ENCODE measurements around the gene PAPOLA.
"Not testable (repeated sequence)": the region's sequence is repeated elsewhere in the genome, so short reads cannot be mapped to it uniquely, and the experiment has no call there.

DNA sequence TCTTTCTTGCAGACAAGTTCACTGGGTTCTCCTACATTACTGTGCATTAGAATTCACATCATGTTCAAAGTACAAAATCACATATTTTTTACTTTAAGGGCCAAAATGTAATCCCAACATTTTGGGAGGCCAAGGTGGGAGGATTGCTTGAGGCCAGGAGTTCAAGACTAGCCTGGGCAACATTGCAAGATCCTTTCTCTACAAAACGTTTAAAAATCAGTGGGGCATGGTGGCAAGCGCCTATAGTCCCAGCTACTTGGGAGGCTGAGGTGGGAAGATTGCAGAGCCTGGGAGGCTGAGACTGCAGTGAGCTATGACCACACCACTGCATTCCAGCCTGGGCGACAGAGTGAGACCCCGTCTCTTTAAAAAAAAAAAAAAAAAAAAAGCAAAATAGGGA is 31.2 kb upstream of the PAPOLA start:
- TF ChIP-seq HOXA7 (CRISPR knock-in tag; IDR thresholded peaks at IDR 0.05; ENCODE audit: borderline replicate concordance); TRIM28 (IDR thresholded peaks at IDR 0.05; ENCODE audit: borderline replicate concordance, low read length); ZNF112 (tag by site-specific recombination; IDR thresholded peaks at IDR 0.05); ZNF585B (tag by site-specific recombination; IDR thresholded peaks at IDR 0.05); ZSCAN30 (tag by site-specific recombination; IDR thresholded peaks at IDR 0.05); ZNF302 (tag by site-specific recombination; IDR thresholded peaks at IDR 0.05; ENCODE audit: low read depth); SALL2 (tag by site-specific recombination; IDR thresholded peaks at IDR 0.05; ENCODE audit: borderline replicate concordance); ZNF76 (tag by site-specific recombination; IDR thresholded peaks at IDR 0.05; ENCODE audit: borderline replicate concordance, low read depth); ZNF610 (tag by site-specific recombination; IDR thresholded peaks at IDR 0.05; ENCODE audit: borderline replicate concordance); MZF1 (tag by site-specific recombination; IDR thresholded peaks at IDR 0.05; ENCODE audit: borderline replicate concordance): not testable (repeated sequence)
- TF ChIP-seq, protein P1, sequence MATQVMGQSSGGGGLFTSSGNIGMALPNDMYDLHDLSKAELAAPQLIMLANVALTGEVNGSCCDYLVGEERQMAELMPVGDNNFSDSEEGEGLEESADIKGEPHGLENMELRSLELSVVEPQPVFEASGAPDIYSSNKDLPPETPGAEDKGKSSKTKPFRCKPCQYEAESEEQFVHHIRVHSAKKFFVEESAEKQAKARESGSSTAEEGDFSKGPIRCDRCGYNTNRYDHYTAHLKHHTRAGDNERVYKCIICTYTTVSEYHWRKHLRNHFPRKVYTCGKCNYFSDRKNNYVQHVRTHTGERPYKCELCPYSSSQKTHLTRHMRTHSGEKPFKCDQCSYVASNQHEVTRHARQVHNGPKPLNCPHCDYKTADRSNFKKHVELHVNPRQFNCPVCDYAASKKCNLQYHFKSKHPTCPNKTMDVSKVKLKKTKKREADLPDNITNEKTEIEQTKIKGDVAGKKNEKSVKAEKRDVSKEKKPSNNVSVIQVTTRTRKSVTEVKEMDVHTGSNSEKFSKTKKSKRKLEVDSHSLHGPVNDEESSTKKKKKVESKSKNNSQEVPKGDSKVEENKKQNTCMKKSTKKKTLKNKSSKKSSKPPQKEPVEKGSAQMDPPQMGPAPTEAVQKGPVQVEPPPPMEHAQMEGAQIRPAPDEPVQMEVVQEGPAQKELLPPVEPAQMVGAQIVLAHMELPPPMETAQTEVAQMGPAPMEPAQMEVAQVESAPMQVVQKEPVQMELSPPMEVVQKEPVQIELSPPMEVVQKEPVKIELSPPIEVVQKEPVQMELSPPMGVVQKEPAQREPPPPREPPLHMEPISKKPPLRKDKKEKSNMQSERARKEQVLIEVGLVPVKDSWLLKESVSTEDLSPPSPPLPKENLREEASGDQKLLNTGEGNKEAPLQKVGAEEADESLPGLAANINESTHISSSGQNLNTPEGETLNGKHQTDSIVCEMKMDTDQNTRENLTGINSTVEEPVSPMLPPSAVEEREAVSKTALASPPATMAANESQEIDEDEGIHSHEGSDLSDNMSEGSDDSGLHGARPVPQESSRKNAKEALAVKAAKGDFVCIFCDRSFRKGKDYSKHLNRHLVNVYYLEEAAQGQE (tag by site-specific recombination; IDR thresholded peaks at IDR 0.05) = not testable (repeated sequence)
- TF ChIP-seq, protein P2, sequence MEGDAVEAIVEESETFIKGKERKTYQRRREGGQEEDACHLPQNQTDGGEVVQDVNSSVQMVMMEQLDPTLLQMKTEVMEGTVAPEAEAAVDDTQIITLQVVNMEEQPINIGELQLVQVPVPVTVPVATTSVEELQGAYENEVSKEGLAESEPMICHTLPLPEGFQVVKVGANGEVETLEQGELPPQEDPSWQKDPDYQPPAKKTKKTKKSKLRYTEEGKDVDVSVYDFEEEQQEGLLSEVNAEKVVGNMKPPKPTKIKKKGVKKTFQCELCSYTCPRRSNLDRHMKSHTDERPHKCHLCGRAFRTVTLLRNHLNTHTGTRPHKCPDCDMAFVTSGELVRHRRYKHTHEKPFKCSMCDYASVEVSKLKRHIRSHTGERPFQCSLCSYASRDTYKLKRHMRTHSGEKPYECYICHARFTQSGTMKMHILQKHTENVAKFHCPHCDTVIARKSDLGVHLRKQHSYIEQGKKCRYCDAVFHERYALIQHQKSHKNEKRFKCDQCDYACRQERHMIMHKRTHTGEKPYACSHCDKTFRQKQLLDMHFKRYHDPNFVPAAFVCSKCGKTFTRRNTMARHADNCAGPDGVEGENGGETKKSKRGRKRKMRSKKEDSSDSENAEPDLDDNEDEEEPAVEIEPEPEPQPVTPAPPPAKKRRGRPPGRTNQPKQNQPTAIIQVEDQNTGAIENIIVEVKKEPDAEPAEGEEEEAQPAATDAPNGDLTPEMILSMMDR (tag by site-specific recombination; IDR thresholded peaks at IDR 0.05) = not testable (repeated sequence)

Measured in HEK293 (cell line).